NCI-H1930 (cell line): Measurements from ENCODE around the gene MICU2.

Experiments
- DNase-seq, 2 experiments: peaks; one replicate each; lab custom pipeline; 2025; lab: John Stamatoyannopoulos, UW

The MICU2 gene

GRCh38 chr13:21544515-21544914, 59.5 kb downstream of the MICU2 start:
- DNase-seq: no peak

DNA sequence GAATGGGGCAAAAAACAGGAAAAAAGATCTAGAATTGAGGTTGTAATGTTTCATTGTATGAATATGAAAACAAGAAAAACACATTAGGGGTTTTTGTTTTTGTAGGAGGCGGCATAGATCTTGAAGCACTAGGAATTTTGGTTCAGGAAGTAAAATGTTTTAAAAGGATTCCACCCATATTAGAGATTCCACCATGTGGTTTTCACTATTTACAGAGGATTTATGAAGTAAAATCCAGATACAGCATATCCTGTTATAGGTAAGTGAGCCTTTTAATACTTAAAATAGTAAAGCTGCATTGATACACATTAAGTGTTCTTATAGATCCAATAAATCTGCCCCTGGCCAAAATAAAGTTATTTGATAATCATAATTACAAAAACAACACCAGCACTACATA, 61.4 kb downstream of the MICU2 start:
- no peak for DNase-seq

- no peak for DNase-seq
These were observed 62.0 kb downstream of the MICU2 start for GRCh38 chr13:21541980-21542379.

DNA sequence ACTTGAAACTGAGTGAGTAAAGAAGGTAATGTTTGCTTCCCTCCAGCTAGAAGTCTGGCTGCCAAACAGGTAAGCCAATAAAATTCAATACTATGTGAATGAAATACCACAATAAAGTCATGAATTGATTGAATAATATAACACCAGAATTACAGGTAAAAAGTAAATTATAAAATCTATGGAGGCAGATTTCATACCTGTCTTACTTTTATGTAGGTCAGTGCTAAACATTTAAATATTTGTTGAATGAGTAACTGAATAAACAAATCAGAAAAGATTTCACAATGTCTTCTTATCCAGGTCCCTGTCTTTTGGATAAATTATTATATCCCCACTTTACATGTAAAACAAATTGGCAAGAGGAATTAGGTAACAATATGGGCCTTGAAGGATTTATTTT, 62.7 kb downstream of the MICU2 start:
- no peak for DNase-seq

- no peak for DNase-seq
These were observed 64.3 kb downstream of the MICU2 start for GRCh38 chr13:21539687-21540086.

DNA sequence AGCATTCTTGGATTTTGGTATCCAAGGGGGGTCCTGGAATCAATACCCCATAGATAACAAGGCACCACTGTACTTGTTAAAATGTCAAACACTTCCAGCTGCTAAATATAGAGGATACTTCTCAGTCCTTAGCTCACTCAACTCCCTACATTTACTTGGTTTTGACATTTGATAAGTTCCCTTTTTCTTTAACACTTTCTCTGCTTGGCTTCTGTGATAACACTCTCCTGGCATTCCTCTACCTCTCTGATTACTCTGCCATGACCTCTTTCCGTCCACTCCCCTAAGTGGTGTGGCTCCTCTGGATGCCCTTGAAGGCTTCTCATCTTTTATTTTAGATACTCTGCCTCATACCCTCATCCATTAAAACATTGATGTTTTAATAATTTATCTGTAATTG, 65.2 kb downstream of the MICU2 start:
- no peak for DNase-seq

DNA sequence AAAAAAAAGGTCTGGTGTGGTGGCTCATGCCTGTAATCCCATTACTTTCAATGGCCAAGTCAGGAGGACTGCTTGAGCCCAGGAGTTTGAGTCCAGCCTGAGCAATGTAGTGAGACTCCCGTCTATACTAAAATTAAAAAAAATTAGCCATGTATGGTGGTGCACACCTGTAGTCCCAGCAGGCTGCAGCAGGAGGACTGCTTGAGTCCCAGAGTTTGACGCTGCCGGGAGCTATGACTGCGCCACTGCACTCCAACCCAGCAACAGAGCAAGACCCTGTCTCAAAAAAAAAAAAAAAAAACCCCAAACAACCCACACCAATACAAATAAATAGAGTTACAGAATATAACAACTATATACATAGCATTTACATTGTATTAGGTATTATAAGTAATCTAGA, 65.7 kb downstream of the MICU2 start:
- DNase-seq: no peak

DNA sequence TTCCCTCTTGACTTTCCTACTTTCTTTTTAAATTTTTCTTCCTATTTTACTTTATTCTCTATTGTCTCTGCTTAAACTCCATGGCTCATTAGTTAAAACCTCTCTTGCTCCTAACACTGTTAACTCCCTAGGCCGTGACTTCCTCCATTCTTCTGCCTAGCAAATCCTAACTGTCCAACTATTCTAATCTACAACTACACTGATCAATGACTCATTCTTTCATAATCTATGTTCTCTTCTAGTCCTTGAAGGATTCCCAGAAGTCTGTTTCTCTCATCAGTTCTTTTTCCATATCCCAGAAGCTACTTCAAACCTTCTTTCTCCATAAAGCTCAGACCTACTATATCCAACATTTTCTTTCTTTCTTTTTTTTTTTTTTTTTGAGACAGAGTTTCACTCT, 66.9 kb downstream of the MICU2 start:
- no peak for DNase-seq

DNA sequence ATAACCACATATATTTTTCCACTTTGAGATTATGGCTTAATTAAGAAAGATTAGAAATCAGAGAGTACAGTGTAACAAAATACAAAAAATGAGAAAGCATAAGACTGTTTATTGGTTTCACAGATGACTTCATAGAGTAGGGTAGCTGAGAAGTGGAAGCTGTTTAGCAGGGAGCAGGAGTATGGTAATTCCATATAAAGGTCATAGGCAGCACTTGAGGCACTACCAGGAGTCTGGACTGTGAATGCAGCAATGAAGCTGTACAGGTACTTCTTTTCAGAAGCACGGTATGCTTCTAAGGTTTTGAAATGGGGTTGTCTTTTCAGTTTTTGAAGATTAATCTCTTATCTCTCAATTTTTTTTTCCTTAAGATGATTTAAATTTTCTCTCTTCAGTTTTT, 69.2 kb downstream of the MICU2 start:
- DNase-seq: no peak

DNA sequence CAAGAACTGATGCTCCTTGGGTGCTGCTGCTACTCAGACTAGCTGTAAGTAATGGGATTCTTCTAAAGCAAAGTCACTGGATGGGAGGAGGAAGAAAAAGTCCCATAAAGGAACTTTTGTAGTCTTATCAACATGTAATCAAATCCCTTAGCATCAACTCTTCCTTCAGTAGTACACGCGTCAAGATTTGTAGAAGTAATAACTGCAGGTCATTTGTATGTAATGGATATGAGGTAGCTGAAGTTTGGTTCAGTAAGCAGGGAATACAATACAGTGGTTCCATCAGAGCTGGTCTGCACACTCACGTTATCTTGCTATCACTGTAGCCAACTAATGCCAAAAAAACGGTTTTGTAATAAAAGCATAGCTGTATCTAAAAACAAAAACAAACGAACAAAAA, 72.5 kb downstream of the MICU2 start:
- no peak for DNase-seq

GRCh38 chr13:21530656-21531055, 73.3 kb downstream of the MICU2 start:
- no peak for DNase-seq

DNA sequence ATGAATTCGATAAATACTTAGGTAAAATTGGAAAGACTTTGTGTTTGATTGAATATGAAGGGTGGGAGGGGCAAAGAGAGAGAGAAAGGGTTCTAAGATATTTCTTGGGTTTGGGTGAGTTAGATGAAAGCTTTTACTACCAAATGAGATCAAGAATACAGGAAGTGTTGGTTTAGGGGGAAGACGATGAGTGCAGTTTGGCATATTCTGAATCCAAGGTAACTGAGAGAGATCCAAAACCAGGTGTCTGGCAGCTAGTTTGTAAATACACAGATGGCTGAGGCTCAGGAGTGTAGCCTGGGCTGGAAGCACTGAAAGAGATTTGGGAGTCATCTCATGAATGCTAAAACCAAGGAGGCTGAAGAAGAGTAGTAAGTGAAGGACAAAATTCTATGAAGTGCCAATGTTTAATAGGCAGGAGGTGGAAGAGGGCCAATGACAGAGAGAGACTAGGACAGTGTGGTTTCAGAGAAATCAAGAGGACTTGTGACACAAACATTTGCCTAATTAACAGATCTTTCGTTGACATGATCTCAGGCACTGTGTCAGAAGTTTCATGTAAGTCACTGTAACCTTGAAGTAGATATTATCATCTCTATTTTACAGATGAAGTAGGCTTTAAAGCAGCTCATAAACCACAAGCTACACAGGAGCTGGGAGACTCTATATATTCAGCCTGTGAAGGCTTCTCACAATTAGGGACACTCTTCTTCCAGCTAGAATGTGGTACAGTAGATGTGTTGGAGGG, 74.7 kb downstream of the MICU2 start:
- DNase-seq: no peak

DNA sequence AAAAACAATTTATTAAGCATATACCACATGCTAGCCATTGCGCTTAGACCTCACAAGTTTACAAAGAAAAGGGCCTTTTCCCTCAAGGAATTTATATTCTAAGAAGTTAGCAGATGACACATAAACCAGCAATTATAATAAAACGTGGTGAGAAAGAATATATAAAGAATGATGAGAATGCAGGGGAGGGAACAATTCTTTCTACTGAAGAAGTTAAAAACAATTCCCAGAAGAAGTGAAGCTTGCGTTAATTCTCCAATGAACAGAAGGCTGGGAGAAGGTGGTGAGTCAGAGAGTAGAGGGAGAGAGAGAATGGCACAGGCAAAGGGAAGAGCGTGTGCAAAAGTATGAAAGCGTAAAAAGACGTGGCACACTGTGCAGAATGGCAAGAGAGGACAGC, 75.4 kb downstream of the MICU2 start:
- no peak for DNase-seq

GRCh38 chr13:21526707-21527540, 77.0 kb downstream of the MICU2 start:
- peak in 1 of 2 experiments; percentile 37 for DNase-seq

DNA sequence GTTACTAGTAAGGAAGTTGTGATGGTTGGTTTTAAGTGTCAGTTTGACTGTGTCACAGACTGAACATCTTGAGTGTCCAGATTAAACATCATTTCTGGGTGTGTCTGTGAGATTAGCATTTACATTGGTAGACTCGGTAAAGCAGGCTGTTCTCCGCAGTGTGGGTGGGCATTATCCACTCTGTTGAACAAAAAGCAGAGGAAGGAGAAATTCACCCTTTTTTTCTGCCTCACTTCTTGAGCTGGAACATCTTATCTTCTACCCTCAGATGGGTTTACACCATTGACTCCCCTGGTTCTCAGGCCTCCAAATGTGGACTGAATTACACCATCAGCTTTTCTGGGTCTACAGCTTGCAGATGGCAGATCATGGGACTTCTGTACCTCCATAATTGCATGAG, 81.1 kb downstream of the MICU2 start:
- no peak for DNase-seq

DNA sequence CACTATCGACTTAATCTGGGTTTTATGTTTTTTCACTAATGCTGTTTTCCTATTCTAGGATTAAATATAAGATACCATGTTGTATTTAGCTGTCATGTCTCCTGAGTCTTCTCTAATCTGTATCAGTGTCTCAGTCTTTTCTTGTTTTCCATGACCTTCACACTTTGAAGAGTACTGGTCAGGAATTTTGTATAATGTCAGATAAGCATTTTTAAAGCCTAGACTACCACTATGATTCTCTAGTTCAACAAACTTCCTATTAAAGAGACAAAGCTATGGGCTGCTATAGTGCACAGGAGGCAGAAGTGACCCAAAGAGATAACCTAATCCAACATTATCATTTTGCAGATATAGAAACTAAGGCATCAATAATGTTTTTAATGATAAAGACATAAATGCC, 81.8 kb downstream of the MICU2 start:
- DNase-seq: no peak

DNA sequence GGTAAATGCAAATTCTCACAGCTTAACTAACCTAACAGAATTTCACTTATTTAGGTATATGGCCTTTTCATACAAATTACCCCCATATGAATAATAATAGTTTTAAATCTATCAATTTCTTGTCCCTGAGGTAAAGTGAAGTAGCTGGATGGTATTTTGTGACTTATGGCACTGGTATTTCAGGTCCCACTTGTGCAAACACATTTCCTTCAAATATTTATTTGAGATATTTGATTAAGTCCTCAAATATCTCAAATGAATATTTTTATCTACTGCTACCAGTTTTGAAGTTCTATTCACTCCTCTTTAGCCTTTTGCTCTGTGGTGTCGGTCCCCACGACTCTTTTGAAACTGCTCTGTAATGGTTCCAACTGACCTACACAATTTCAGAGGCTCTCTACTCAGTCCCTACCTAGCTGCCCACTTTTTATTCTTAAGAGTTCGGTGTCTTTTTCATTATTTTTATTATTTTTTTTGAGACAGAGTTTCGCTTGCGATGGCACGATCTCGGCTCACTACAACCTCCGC, 85.3 kb downstream of the MICU2 start:
- no peak for DNase-seq

DNA sequence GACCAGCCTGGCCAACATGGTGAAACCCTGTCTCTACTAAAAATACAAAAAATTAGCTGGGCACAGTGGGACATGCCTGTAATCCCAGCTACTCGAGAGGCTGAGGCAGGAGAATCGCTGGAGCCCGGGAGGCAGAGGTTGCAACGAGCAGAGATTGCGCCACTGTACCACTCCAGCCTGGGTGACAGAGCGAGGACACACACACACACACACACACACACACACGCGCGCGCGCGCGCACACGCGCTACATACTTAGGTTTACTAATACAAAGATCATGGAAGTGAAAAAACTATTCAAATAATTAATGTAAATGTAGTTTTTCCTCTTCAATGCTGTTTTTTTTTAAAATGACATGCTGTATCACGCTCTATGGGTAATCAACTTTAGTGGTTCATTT, 86.4 kb downstream of the MICU2 start:
- DNase-seq: no peak

DNA sequence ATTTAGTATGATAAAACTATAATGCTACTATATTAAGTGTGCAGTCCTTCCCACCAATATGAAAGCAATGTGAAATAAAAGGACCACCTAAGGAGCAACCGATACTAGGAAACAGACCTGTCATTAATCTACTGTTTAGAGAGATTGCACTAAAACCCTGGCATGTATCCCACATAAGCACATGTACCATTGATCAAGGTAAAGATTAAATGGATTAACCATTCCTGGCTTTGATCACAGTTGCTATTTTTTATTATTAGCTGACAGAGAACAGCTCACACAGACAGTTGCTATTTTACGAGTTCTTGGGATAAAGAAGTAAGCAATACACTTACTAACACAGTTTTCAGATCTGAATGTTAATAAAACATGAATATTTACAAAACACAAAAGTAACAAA, 87.2 kb downstream of the MICU2 start:
- no peak for DNase-seq

GRCh38 chr13:21511849-21512248, 92.1 kb downstream of the MICU2 start:
- DNase-seq: no peak

GRCh38 chr13:21504379-21504778, 99.6 kb downstream of the MICU2 start:
- DNase-seq: no peak

GRCh38 chr13:21501686-21502085, 102.3 kb downstream of the MICU2 start:
- no peak for DNase-seq

- DNase-seq: no peak
These were observed 117.6 kb downstream of the MICU2 start for GRCh38 chr13:21486322-21486721.
